Pons (tissue), 1 donor: Measurements from ENCODE around the gene GRAMD2B.
"Not testable (repeated sequence)": the region's sequence is repeated elsewhere in the genome, so short reads cannot be mapped to it uniquely, and the experiment has no call there.

Experiments used
- DNase-seq: peaks from one replicate; pipeline ENCODE4 v3.0.0-alpha.2; 2016; ENCODE audit warnings: low spot score

GRAMD2B gene

GRCh38 chr5:126413856-126414255 lies 9.4 kb upstream of the GRAMD2B start:
- no peak for DNase-seq

- DNase-seq, result peak; percentile 90
These were observed 8.2 kb upstream of the GRAMD2B start for GRCh38 chr5:126414874-126415502.

GRCh38 chr5:126415789-126416188 lies 7.4 kb upstream of the GRAMD2B start:
- DNase-seq, result no peak

- no peak for DNase-seq
These were observed 6.8 kb upstream of the GRAMD2B start for GRCh38 chr5:126416266-126416925.

DNA sequence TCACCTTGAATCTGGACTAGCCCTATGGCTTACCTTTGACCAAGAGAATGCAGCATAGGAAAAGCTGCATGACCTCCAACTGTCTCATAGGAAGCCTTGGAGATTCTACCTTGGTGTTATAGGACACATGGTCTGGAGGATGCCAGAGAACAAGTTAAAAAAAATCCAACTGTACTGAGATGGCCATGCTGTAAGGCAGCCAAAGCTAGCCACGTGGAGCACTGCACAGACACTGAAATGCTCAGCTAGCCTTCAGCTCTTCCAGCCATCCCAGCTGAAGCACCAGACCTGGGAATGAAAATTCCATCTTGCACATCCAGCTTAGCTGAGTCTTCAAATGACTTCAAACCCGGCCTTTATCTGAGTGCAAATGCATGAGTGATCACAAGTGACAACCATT lies 6.0 kb upstream of the GRAMD2B start:
- DNase-seq, result no peak

DNA sequence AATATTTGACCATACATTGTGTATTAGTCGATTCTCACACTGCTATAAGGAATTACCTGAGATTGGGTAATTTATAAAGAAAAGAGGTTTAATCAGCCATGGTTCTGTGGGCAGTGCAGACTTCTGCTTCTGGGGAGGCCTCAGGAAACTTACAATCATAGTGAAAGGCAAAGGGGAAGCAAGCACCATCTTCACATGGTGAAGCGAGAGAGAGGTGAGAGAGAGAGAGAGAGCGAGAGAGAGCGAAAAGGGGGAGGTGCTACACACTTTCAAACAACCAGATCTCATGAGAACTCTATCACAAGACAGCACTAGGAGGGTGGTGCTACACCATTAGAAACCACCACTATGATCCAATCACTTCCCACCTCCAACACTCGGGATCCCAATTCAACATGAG lies 4.1 kb upstream of the GRAMD2B start:
- DNase-seq, result no peak

DNA sequence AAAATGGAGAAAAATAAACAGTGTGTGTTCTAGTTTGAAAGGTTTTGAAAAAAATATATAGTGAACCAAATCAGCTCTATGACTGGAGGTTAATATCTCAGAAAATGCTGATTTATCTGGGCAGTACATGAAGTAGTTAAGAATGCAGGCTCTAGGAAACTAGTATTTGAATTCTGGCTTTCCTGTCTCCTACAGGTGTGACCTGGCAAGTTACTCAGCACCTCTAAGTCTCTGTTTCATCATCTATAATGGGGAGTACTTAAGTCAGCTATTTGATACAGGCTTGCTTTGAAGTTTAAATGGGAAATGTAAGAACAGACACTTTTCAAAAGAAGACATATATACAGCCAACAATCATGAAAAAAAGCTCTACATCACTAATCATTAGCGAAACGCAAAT lies 5.2 kb downstream of the GRAMD2B start:
- DNase-seq, result no peak

GRCh38 chr5:126430631-126431030 lies 7.4 kb downstream of the GRAMD2B start:
- no peak for DNase-seq

GRCh38 chr5:126433701-126434100 lies 10.5 kb downstream of the GRAMD2B start:
- peak; percentile 70 for DNase-seq

DNA sequence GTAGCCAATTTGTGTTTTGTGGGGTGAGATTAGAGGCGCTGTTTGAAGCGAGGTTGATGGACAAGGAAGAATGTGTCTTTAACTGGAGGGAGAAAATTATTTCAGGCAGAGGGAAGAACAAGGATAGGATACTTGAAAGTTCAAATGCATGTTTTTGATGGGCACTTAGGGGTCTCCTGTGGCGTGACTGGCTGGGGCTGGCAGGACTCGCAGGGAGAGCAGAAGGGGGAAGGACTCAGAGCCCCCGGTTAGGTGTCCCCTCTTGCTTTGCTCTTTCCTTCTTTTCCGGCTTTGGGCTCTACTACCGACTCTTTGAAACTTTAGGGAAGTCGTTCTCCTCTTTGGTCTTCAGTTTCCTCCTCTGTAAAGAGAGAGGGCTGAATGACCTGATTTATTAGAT lies 12.1 kb downstream of the GRAMD2B start:
- DNase-seq, result no peak

- DNase-seq, result no peak
These were observed 12.5 kb downstream of the GRAMD2B start for GRCh38 chr5:126435714-126436113.

GRCh38 chr5:126437721-126438120 lies 14.5 kb downstream of the GRAMD2B start:
- DNase-seq, result no peak

DNA sequence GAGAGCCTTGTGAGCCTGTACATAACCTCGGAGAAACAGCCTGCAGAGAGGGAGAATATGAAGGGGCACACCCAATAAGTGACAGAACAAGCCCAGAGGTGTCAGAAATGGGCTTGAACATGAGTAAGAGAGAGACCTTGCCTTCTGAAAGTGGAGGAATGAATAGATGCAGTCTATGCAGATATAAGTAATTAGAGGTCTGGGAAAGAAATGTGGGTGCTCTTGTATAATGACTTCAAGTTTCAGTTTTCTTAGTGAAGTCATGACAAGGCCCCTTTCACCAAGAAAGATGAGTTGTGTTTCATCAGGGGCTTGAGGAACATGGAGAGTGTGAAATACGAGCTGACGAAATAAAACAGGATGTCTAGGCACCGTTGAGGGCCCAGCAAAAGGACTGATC lies 15.1 kb downstream of the GRAMD2B start:
- no peak for DNase-seq

DNA sequence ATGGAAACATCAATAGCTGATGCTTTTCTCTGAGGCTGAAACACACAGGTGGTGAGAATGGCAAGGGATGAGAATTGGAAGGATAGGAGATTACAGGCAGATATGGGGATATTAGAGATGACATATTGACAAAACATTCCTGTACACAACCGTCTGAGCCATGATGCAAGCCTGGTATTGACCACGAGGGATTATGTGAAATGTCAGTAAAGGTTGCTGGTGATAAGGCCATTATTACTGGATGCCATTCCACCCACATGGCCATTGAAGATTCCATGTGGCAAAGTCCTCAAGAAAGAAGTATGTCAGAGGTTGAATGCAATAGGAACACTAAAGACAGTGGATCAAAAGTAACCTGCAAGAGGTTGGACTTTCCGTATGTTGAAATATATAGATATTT lies 15.7 kb downstream of the GRAMD2B start:
- DNase-seq, result no peak

DNA sequence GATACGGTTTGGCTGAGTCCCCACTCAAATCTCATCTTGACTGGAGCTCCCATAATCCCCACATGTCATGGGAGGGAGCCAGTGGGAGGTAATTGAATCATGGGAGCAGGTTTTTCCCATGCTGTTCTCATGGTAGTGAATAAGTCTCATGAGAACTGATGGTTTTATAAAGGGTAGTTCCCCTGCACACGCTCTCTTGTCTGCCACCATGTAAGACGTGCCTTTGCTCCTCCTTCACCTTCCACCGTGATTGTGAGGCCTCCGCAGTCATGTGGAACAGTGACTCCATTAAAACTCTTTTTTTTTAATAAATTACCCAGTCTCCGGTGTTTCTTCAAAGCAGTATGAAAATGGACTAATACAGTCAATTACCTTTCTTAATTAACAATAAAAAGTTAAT lies 16.5 kb downstream of the GRAMD2B start:
- not testable (repeated sequence) for DNase-seq

DNA sequence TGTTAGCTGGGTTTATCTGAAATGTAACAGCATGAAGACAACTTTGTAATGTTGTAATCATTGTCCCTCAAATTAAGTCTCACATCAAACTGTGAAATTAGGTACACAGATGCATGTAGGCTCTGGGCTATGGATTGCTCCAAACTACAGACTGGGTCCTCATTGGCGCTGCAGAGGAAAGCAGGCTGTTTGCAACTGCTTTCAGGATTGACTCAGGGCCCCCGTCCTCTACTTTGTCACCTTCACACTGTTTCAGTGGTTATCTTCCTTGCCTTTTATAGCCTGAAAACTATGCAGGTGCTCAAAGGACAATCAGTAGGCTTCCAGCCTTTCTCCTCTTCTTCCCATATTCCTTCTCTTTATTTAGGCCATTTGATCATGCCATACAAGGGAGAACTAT lies 18.0 kb downstream of the GRAMD2B start:
- no peak for DNase-seq

DNA sequence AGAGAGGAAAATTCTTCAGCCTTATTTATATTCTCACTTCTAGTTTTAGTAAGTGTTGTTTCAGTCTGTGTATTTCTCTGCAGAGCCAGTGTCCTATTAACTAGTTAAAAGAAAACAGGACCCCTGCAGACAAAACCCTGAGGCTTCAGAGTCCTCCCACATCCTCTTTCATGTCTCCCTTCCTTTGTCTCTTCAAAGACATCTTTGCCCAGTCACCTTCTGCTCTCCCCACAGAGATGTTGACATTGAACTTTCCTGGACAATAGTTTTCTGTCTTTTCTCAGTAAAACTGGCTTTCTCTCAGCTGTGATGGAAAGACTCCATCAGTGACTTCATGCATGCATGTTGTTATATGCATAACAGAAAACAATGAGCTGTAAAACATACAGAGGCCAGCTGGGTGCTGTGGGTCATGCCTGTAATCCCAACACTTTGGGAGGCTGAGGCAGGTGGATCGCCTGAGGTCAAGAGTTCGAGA lies 20.2 kb downstream of the GRAMD2B start:
- peak; percentile 90 for DNase-seq

DNA sequence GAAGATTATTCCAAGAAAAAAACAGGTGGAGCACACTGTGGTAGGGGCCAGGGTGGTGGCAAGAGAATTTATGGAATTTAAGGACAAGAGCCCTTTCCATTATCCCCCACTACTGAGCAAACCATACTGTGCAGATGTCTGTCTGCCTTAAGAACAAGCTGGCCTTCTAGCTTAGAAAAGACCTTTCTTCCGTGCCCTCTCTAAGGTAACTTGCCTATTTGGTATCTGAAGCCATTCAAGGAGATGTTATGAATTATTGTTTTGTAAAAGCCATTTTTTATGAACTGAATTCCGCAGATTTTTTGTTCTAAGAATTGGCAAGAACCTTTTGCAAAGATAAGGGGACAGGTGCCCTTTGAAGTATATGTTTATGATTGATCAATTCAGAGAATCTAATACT lies 20.9 kb downstream of the GRAMD2B start:
- DNase-seq, result no peak

DNA sequence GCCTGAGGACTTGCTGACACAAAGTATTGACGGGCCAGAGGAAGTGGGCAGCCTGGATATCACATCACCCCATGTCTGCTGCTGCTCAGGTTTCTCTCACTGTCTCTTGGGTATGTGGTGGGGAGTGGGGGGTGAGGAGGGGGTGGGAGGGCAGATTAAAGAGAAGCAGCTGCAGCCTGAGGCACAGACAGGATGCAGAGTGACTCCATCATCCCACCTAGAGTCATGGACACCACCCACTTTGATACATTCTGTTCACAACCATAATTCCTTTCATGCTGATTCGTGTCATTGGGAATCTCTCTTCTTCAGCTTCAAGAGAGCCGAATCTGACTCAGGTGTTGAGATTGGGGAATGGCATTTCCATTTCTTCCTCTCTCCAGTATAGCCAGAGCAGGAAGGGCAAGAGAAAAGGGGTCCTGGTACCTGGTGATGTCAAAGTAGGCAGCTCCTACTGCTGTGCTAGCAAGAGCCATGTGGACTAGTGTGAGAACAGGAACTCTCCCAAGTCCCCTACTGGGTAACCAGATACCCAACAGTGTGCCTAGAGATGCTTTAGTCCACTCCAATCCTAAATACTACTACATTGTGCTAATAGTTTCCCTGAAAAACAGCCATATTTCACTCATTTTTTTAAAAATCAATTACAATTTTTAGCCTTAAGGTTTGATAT lies 22.4 kb downstream of the GRAMD2B start:
- DNase-seq, result no peak

- DNase-seq, result no peak
These were observed 23.5 kb downstream of the GRAMD2B start for GRCh38 chr5:126446498-126447224.

- no peak for DNase-seq
These were observed 25.5 kb downstream of the GRAMD2B start for GRCh38 chr5:126448720-126449119.

GRCh38 chr5:126449751-126450271 lies 26.6 kb downstream of the GRAMD2B start:
- peak; percentile 48 for DNase-seq
